ENCODE results near the gene PRKCA.
"Not testable (repeated sequence)": the region's sequence is repeated elsewhere in the genome, so short reads cannot be mapped to it uniquely, and the experiment has no call there.

PRKCA gene

DNA sequence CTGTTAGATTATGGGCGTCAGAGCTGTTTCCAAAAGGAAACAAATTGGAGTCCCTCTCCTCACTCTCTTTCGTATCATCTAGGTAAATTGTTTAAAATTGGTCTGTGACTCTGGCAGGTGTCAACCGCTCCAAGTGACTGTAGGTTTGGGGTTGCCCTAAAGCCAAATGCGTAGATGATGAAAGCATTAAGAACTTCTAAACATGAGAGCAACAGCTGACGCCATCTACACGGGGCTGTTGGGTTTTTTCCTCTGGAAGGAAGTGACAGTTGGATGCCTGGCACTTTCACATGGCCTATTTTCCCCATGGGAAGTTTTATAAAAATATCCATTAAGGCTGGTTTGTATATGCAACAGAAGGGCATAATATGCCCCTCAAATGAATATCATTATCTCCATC is 316.8 kb downstream of the PRKCA start:
- no peak for DNase-seq (ENCODE audit: low read depth in 2 of 2)

DNA sequence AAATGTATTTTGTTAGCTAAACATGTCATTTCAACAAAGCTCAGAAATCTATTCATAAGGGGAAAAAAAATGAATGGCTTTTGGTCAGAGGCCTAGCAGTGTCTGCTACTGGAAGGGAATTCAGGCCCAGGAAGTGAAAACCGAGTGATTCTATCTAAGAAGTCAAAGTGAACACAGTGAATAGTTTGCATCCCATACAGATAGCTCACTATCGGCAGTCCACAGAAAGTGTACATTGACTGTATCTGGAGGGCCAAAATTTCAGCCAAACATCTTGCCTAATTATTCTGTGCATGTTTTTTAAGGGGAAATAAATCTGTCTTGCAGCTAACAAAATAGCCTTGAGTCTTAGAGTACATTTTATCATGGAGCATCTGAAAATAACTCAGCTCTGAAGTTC is 318.1 kb downstream of the PRKCA start:
- DNase-seq (ENCODE audit: low read depth in 2 of 2): no peak

DNA sequence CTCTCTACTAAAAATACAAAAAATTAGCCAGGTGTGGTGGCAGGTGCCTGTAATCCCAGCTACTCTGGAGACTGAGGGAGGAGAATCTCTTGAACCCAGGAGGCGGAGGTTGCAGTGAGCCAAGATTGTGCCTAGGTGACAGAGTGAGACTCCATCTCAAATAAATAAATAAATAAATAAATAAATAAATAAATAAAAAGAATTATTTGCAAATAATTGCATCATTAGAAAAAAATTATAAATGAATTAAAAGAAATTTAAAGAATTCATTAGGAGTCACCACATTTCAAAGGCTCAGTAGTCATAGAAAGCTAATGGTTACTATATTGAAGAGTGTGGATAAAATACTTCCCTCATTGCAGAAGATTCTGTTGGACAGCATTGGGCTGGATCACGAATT is 322.2 kb downstream of the PRKCA start:
- DNase-seq (ENCODE audit: low read depth in 2 of 2): not testable (repeated sequence)

DNA sequence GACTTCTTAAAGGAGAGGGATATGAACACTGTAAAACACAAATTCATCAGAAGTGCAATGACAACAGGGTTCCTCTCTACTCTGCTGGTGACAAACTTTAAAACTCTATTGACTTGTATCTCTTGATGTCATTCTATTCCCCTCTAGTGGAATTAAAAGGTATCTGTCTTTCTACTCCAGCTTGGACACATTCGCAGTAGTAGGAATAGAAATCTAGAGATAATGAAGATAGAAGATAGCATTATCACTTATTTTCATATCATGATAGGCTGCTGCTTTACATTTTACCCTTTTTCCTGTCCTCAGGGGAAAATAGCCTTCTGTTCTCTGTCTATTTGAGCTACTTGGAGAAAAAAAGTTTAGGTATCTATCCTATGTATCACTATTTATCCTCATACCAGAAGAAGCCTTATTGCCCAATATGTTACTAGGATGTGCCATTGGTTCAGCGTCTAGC is 322.9 kb downstream of the PRKCA start:
- DNase-seq (ENCODE audit: low read depth in 2 of 2): no peak

DNA sequence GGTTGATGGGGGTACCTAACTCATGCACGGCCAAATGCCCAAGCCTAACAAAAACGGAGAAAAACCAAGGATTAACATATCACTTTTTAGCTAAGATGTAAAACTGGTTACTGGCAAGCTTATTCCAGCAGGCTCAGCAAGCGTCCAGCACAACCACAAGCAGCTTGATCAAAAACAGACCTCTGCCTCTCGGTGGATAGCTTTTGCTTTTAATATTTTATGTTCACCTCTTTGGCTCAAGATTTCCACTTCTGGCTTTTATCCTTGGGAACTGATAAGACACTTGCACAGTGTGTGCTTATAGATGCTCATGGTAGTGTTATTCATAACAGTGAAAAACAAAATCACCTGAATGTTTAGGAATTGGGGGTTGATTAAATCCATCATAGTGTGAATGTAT is 325.6 kb downstream of the PRKCA start:
- DNase-seq (ENCODE audit: low read depth in 2 of 2): no peak

DNA sequence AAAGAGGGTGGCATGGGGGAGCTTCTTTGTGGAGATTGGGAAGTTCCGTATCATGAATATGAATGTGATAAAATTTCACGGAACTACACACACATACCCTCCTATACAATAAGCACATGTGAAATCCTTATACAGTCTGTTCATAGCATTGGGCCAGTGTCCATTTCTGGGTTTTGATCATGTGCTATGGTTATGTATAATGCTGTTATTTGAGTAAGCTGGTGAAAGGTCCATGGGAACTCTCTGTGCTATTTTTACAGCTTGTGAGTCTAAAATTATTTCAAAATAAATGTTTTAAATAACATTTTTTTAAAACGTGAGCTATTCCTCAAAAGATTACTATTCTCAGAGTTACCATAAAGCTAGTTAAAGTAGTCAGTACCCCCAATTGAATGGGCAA is 327.3 kb downstream of the PRKCA start:
- no peak for DNase-seq (ENCODE audit: low read depth in 2 of 2)

DNA sequence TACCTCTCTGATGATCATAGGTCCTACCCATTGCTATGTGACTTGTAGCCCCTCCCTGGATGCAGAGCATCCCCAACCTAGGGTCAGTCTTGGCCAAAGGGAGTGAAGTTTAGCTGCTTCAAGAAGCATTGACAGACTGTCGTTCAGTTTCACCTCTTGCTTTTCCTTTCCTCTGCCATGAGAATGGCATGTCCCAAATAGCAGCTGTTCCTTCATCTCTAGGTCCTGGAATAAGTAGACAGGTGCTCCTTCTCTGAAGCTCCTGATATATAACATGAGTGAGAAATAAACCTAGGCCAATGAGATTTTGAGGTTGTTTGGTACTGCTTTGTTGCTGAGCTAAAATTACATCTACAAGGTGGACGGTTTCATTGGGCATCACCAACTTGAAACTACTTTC is 328.0 kb downstream of the PRKCA start:
- DNase-seq (ENCODE audit: low read depth in 2 of 2): no peak

DNA sequence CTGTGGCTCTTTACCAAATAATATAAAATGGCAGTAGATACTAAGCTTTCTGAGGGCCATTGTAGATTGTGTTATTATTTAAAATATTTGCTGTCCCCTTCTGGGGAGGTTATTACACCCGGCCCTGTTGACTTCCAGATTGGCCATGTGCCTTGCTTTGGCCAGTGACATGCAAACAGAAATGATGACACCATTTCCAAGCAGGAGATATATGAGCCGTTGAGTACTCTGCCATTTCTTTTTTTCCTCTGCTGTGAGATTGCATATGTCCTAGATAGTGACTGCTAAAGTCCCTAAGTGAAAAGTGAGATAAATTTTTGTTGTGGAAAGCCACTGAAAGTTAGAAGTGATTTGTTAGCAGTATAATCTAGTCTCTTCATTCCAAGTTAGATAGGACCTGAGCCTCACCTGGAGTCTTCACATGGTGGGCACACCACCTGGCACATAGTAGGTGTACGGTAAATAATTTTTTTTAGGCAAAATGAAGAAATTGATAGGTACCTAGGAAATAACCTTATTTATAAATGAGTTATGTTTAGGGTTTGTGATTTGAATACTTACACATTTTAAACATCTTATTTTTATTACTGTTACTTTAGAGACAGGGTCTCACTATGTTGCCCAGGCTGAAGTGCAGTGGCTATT is 328.5 kb downstream of the PRKCA start:
- no peak for DNase-seq (ENCODE audit: low read depth in 2 of 2)

DNA sequence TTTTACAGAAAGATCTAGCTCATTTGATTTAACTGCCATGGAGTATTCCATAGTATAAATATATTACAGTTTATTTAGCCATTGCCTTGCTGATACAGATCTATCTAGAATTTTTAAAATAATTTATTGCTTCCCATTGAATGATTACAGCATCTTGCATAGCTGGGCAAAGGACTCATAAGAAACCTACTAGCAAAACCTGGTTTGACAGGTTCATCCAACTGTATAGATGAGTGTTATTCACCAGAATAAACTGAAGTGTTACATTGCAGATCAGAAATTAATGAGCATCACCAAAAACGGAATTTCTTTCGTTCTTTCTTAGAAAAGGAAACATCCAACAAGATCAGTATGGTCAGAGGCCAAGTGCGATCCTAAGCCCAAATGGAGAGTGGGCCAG is 330.3 kb downstream of the PRKCA start:
- no peak for DNase-seq (ENCODE audit: low read depth in 2 of 2)

DNA sequence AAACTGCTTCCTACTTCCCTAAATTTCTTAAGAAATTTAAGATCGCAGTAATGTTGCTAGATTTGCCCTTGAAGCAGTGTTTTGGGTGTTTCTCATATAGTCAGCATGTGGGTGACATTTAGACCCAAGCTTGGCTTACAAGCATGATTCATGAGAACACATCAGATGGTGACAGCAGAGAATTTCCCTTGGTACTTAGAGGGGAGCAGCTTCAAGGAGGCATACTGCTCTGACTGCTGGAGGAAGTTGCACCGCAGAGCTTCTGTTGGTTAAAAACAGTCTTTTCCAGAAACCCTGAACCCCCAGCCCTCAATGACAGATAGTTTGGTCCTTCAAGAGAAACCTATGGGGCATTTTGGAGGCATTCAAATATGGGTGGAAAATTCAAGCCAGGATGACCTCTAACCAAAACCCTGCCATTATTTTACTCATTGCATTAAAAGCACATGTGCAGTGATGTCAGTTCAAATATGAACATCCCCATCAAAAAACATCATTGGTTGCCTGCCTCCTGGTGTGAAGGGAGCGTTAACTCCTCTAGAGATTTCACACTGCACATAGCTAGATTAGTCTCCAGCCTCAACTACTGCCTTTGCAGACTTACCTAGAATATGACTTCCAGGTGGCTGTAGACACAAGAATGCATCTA is 331.0 kb downstream of the PRKCA start:
- peak in 1 of 2 donors; percentile 20 for DNase-seq (ENCODE audit: low read depth in 2 of 2)

DNA sequence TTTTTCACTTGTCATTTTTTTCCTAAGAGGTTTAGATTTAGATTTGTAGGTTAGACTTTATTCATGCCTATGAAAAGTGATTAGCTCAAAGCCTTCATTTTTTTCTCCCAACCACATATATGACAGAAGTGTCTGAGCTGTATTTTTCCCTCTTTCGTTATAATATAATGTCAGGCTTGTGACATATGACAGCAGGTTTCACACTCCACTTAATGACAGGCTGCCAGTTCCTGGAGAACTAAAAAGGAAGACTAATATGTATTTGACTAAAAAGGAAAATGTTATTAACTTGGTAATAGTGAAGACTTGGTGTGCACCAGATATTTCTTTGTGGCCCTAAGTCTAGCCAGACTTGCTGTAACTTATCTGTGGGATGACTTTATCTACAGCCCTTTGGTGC is 331.8 kb downstream of the PRKCA start:
- no peak for DNase-seq (ENCODE audit: low read depth in 2 of 2)

DNA sequence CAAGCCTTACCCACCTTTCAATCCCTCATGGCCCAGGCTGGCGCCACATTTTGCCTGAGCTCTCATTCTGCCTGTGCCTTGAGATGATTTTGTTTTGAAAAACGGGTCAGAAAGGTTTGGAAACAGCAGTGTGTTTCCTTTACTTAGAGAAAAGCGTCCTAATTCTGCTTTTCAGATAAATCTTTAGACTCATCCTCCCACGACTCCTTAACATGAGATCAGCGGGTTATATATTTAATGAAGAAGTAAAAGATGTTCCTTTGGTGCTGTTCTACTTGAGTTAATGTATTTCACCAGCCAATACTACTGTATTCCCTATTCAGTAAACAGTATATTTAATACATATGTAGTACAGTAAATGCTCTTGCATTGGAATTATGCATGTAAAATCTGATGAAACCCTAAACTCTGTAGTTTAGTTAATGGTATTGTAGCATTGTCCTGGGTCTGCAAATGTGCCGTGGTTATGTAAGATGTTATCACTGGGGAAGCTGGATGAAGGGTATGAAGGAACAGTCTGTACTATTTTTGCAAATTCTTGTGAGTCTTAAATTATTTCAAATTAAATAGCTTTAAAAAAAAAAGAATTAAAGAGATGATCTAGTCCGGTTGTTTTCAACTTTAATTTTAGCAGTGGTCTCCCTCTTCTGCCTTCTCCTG is 333.1 kb downstream of the PRKCA start:
- no peak for DNase-seq (ENCODE audit: low read depth in 2 of 2)

DNA sequence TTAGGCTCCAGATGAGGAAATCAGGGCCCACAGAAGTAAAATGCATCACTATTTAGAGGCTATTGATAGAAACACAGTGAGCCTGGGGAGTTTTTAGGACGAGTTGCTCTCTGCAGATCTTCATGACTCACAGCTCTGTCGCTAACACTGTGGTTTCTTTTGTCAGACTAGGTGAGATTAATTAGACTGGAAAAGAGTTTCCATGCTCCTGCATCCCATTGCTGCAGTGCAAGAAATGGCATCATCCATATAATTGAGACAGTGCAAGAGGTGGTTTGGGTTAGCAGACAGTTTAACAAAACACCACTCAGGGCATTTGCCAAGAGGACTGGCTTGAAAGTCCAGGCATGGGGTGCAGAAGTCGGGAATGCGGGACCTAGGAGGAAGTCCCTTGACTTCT is 333.7 kb downstream of the PRKCA start:
- DNase-seq (ENCODE audit: low read depth in 2 of 2): no peak

DNA sequence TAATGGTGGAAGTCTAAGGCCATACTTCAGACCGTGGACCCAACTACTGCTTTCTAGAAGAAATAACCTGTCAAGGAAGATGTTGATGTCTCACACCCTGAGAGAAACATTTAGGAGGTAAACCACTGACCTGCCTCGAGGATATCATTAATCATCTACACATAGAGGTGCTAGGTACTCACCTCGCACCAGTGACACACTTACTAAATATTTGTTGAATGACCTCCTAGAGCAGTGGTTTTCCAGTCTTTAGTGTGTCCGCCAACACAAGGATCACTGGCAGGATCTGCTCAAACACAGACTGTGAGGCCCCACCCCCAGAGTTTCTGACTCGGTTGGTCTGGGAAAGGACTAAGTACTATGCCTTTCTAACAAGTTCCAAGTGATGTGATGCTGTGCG is 335.1 kb downstream of the PRKCA start:
- DNase-seq (ENCODE audit: low read depth in 2 of 2): no peak

DNA sequence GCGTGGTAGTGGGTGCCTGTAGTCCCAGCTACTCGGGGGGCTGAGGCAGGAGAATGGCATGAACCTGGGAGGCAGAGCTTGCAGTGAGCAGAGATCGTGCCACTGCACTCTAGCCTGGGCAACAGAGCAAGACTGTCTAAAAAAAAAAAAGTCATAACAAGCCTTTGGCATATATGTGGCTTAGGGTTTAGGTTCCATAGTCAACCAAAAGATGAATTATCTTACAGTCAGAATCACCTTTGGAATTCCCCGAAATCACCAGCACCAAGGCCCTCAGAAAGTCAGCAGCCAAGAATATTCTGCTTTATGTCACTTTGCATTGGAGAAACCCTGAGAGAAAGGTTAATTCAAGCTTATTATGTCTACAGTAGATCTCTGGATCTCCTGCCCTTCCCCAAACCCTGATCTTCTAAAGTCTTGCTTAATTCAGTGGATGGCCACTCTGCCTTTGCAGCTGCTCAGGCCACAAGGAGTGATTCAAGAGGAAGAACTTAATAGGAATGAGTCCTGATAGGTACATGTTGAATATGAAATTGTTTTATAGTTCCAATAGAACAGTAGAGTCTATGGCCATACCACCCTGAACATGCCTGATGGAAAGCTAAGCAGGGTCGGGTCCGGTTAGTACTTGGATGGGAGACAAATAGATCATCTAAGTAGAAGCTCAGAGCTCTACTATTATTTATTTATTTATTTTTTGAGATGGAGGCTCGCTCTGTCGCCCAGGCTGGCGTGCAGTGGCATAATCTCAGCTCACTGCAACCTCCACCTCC is 336.5 kb downstream of the PRKCA start:
- no peak for DNase-seq (ENCODE audit: low read depth in 2 of 2)

DNA sequence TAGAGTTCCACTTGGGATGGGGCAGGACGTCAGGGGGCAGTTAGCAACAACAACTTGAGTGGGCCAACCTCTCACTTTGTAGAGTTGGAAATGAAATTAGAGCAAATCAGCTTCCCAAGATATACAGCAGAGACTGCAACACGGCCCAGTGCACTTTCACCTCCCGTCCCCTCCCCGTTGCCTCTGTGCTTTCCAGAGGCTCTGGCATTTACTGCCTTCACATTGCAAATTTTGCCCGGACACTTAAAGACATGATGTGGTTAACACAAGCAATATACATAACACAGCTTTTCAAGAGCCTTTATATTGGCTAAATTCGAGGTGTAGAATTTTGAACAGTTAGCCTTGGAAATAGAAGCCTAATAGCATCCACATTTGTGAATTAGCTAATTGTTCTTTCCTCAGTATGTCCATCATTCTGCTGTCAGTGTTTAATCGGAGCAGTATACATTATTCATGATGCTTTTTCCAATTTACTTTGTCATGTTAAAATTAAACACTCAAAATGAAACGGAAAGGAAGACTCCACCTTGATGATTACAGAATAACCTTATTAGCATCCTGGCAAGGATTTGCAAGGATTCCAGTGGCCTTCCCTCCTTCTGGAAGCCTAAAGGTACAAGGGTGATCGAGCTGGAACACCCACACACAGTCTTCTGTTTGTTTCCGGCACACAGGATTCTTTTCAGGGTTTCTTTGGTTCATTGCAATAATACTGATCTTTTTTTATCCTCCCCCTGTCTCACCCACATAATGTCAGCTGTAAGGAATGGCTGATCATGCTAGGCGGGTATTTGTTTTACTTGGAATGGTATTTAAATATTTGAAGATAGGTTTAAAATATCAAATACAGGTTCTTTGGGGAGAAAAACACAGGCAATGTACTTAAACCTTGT is 341.6 kb downstream of the PRKCA start:
- no peak for DNase-seq (ENCODE audit: low read depth in 2 of 2)

DNA sequence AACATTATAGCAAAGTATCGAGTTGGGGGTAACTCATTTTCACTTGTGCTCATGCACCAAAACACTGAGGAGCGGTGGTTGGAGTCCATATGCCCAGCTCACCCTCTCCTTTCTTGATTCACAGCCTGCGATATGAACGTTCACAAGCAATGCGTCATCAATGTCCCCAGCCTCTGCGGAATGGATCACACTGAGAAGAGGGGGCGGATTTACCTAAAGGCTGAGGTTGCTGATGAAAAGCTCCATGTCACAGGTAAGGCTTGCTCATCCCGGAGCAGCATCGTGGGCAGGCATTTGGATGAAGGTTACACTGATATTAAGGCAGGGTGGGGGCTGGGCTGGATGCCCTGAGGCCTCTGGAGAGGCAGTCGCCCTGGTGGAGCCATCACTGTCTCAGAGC is 342.8 kb downstream of the PRKCA start:
- no peak for DNase-seq (ENCODE audit: low read depth in 2 of 2)

DNA sequence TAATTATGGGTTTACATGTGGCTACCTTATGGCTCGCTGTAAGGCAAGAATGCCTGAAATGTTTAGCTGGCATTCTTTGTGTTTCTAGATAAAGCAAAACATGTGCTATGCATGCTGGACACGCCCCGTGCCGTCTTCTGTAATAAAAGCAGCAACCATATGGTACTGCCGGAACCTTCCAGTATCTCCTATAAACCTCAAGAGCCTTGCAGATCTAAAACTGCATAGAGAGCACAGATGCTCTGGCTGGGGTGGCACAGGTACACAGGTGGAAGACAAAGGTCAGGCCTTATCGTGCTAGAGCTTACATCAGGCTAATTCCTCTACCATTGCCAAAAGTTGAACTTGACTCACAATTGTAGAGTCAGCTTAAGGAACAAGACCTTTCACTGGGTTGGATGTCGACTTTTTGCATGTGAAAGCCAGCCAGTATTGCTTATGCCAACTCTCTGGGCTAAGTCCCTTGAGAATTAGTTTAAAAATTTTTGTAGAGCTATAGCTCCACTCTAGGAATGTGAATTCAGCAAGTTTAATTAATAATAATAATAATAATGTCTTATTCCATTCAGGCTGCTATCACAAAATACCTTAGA is 345.1 kb downstream of the PRKCA start:
- DNase-seq (ENCODE audit: low read depth in 2 of 2): no peak

DNA sequence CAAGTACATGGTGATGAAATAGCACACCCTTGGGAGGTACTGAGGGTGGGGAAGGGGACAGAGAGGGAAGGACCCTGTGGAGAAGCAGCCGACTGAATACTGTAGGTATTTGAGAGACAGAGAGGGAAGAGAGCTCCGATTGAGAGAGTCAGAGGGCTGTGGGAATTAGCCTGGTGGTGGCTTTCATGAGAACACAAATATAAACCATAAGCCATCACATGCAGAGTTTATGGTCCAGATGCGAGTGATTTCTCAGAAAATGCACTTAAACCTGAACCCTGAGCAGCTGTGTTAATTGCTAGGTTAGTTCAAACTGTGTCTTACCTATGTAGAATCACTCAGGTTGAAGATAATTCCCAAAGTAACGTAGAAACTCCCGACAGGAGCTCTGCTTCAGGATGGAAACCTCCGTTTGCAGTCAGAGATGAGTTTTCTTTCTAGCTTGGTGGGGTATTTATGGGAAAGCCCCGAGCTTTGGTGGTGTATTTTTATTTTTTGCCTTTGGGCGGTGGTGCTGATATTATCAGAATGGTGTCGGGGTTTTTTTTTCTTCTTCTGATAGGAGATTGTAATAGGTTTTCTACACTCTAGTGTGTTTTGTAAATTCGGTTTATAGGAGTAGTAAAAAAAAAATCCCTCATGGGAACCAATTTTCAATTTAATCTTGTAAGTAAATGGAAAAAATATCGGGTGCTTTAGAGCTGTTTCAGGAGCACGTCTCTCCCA is 347.6 kb downstream of the PRKCA start:
- no peak for DNase-seq (ENCODE audit: low read depth in 2 of 2)

DNA sequence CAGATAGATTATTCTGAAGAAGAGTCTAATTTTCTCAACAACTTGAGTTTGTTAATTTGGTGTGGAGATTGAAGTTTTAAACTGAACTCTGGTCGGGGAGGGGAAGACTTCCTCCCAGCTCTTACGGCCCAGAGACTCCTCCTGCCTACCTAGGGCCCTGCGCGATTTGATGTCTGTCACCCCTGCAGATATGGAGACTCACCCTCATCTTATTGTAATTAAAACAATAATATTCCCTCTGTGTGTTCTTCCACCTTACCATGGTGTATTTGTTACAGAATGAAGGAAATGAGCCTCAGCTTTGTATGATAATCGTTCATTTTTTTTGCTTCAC is 348.1 kb downstream of the PRKCA start:
- no peak for DNase-seq (ENCODE audit: low read depth in 2 of 2)

Data from activated CD4-positive, alpha-beta T cell treated with anti-CD3 and anti-CD28 coated beads for 24 hours (primary cell).